SK-N-SH (cell line): ENCODE measurements around the gene FMN2. TPM values are rescaled to one million over a fixed set of nuclear protein-coding genes. Genes with fewer than 3 reads are reported as not detected.
A peak's percentile ranks its signal among the peaks of the same experiment; 100 is the strongest.

Source experiments
- CTCF ChIA-PET: fragments of 300-600, 350-600 bp; formaldehyde crosslinking; extraction: SDS; loops from one replicate; lab custom pipeline; 2021; lab: Yijun Ruan, JAX
- POLR2A ChIA-PET: fragments of 350-600 bp; sonication (Branson Sonifier 250); formaldehyde crosslinking; extraction: SDS; loops from one replicate; lab custom pipeline; 2020; ENCODE audit warnings: antibody characterized with exemption, inconsistent platforms; lab: Yijun Ruan, JAX
- DNase-seq: peaks from one replicate; pipeline ENCODE4 v3.0.0; 2012
- H2AFZ ChIP-seq: fragments of 200-600 bp; sonication (generic); 2 replicates; pipeline ENCODE4 v1.8.1; 2016; ENCODE audit warnings: antibody characterized with exemption, mild to moderate bottlenecking, low read depth
- H3F3A ChIP-seq: fragments of 200-600 bp; sonication (generic); replicated peaks from 2 replicates; pipeline ENCODE3; 2016; ENCODE audit warnings: antibody characterized with exemption, mild to moderate bottlenecking; ENCODE audit not compliant: insufficient read depth
- H3K27ac ChIP-seq, 2 experiments: fragments of 200-500 bp in 1 of 2; fragments of 200-600 bp in 1 of 2; sonication (Bioruptor generic) in 1 of 2; sonication (generic), shearing (Covaris generic) in 1 of 2; 2 replicates each; pipeline versions ENCODE4 v1.5.1 to v1.6.1; 2014 to 2016; ENCODE audit warnings: low read depth in 2 of 2, inconsistent platforms in 1 of 2, low read length in 1 of 2, mild to moderate bottlenecking in 1 of 2, mixed read lengths in 1 of 2
- H3K27me3 ChIP-seq: fragments of 200-600 bp; sonication (generic), shearing (Covaris generic); 2 replicates; pipeline ENCODE4 v1.6.1; 2016; ENCODE audit warnings: mixed run types; ENCODE audit not compliant: insufficient read depth
- H3K36me3 ChIP-seq, 2 experiments: fragments of 200-500 bp in 1 of 2; fragments of 200-600 bp in 1 of 2; sonication (Bioruptor generic) in 1 of 2; sonication (generic) in 1 of 2; replicated peaks in 1 of 2; 2 replicates each; pipeline versions ENCODE3 to v1.5.1; 2014 to 2016; ENCODE audit warnings: low read length in 1 of 2, mild to moderate bottlenecking in 1 of 2; ENCODE audit not compliant: insufficient read depth in 2 of 2, control insufficient read depth in 1 of 2
- H3K4me1 ChIP-seq, 2 experiments: fragments of 200-500 bp in 1 of 2; fragments of 200-600 bp in 1 of 2; sonication (Bioruptor generic) in 1 of 2; sonication (generic), shearing (Covaris generic) in 1 of 2; 2 replicates each; pipeline versions ENCODE4 v1.5.1 to v1.6.1; 2014 to 2016; ENCODE audit warnings: low read depth in 1 of 2, low read length in 1 of 2, mixed run types in 1 of 2; ENCODE audit not compliant: insufficient read depth in 2 of 2, control insufficient read depth in 1 of 2
- H3K4me2 ChIP-seq: fragments of 200-600 bp; sonication (generic), shearing (Covaris generic); 2 replicates; pipeline ENCODE4 v1.6.1; 2017; ENCODE audit warnings: mixed run types
- H3K4me3 ChIP-seq, 2 experiments: fragments of 200-500 bp in 1 of 2; fragments of 200-600 bp in 1 of 2; sonication (Bioruptor generic) in 1 of 2; sonication (generic), shearing (Covaris generic) in 1 of 2; 2 replicates each; pipeline versions ENCODE4 v1.5.1 to v1.8.1; 2014 to 2016; ENCODE audit warnings: low read depth in 2 of 2, inconsistent platforms in 1 of 2, low read length in 1 of 2, mild to moderate bottlenecking in 1 of 2, mixed read lengths in 1 of 2, moderate library complexity in 1 of 2
- H3K79me2 ChIP-seq: fragments of 200-600 bp; sonication (generic); 2 replicates; pipeline ENCODE4 v1.8.1; 2017; ENCODE audit warnings: mild to moderate bottlenecking; ENCODE audit not compliant: insufficient read depth
- H3K9ac ChIP-seq: fragments of 200-600 bp; sonication (generic); 2 replicates; pipeline ENCODE4 v1.6.1; 2017; ENCODE audit warnings: mixed run types
- H3K9me2 ChIP-seq: fragments of 200-600 bp; sonication (generic); 2 replicates; pipeline ENCODE4 v1.6.1; 2017; ENCODE audit warnings: mixed run types
- H3K9me3 ChIP-seq: fragments of 200-600 bp; sonication (generic); 2 replicates; pipeline ENCODE4 v1.6.1; 2017; ENCODE audit warnings: mixed run types, mild to moderate bottlenecking, moderate library complexity
- H4K20me1 ChIP-seq: fragments of 200-600 bp; sonication (generic); 2 replicates; pipeline ENCODE4 v1.6.1; 2017; ENCODE audit warnings: mild to moderate bottlenecking, mixed run types; ENCODE audit not compliant: insufficient read depth
- CHD2 ChIP-seq: fragments of 150-350 bp; IDR thresholded peaks from 2 replicates; pipeline ENCODE4 v1.6.1; 2018; ENCODE audit warnings: low read length; ENCODE audit not compliant: partially characterized antibody
- FOXJ3 ChIP-seq: sonication (generic); formaldehyde crosslinking; IDR thresholded peaks from 2 replicates; pipeline ENCODE4 v1.5.1; 2020; ENCODE audit warnings: mild to moderate bottlenecking, missing genetic modification reagents
- GATA2 ChIP-seq: sonication (generic); formaldehyde crosslinking; IDR thresholded peaks from 2 replicates; pipeline ENCODE4 v1.5.0; 2020; ENCODE audit warnings: mild to moderate bottlenecking, missing genetic modification reagents
- JUND ChIP-seq: IDR thresholded peaks from 2 replicates; pipeline ENCODE4 v1.4.0; 2012
- MEF2A ChIP-seq: IDR thresholded peaks from 2 replicates; pipeline ENCODE4 v1.4.0; 2012; ENCODE audit warnings: low read depth, borderline replicate concordance
- MXI1 ChIP-seq: IDR thresholded peaks from 2 replicates; pipeline ENCODE4 v1.6.1; 2012; ENCODE audit warnings: mild to moderate bottlenecking, low read depth, low read length, improper control_type of control experiment
- NFIC ChIP-seq: IDR thresholded peaks from 2 replicates; pipeline ENCODE4 v1.4.0; 2012; ENCODE audit warnings: borderline replicate concordance
- RXRA ChIP-seq: IDR thresholded peaks from 2 replicates; pipeline ENCODE4 v1.4.0; 2012; ENCODE audit warnings: low read depth, mild to moderate bottlenecking, borderline replicate concordance
- SMC3 ChIP-seq: IDR thresholded peaks from 2 replicates; pipeline ENCODE4 v1.6.1; 2012; ENCODE audit warnings: low read depth, low read length, improper control_type of control experiment
- TAF1 ChIP-seq: IDR thresholded peaks from 2 replicates; pipeline ENCODE4 v1.6.1; 2012; ENCODE audit warnings: low read depth, mild to moderate bottlenecking, low read length, moderate library complexity, borderline replicate concordance
- TCF12 ChIP-seq: IDR thresholded peaks from 2 replicates; pipeline ENCODE4 v1.4.0; 2012
- TEAD4 ChIP-seq: IDR thresholded peaks from 2 replicates; pipeline ENCODE4 v1.4.0; 2012; ENCODE audit warnings: mild to moderate bottlenecking, borderline replicate concordance; ENCODE audit not compliant: insufficient read depth
- WGBS: methylation state at CpG from one replicate; pipeline ENCODE4 v1.1.6; 2017; ENCODE audit warnings: low lambda C conversion rate; 5-methylcytosine and 5-hydroxymethylcytosine counted together
- polyA plus RNA-seq, 3 experiments: library from polyadenylated mRNA; depleted of rRNA; stranded (reverse); fragments of >200 nt; gene quantifications; 2 replicates each; pipeline ENCODE4 v1.2.3, GENCODE V29; 2012
- TF ChIP-seq, protein P1 (sequence below): IDR thresholded peaks from 2 replicates; pipeline ENCODE4 v1.4.0; 2012; ENCODE audit warnings: low read depth, borderline replicate concordance
- TF ChIP-seq, protein P2 (sequence below): IDR thresholded peaks from 2 replicates; pipeline ENCODE4; 2012
- TF ChIP-seq, protein P3 (sequence below): IDR thresholded peaks from 2 replicates; pipeline ENCODE4 v1.4.0; 2012; ENCODE audit warnings: low read depth, borderline replicate concordance
- TF ChIP-seq, protein P4 (sequence below): fragments of 150-350 bp; IDR thresholded peaks from 2 replicates; pipeline ENCODE4 v1.6.1; 2016; ENCODE audit warnings: mild to moderate bottlenecking, low read depth, low read length

The FMN2 gene
- polyA plus RNA-seq, 1 of the 3 experiments (the other 2 are of a cell fraction): 7.2 TPM

DNA sequence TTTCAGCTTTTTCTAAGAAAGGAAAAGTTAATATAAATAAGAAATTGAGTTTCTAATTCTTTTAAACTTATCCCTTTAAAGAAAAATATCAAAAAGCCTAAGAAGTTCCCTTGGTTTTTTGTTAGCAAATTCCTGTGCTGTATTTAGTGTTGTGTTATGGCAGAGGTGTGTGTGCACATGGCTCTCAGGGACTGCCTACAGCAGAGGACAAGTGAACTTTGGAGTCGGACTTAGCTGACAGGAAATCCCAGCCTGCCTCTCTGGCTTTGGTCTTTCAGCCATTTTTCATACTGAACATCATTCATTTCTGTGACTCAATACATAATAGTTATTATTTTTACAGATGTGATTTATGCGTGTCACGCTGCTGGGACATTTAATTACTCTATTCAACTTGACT lies 149.6 kb downstream of the FMN2 start:
- H3K27me3 ChIP-seq: no peaks in the 10 kb centered on the region
- WGBS: 100% methylated on average over 3 of the region's 3 CpGs
- no peak overlapping the region for H2AFZ ChIP-seq
- H3K9me2 ChIP-seq: no peaks in the 10 kb centered on the region
- peaks cover 68% of the 10 kb centered on the region for H3F3A ChIP-seq
- peaks cover 11 to 16% of the 10 kb centered on the region in 2 experiments for H3K36me3 ChIP-seq
- H3K4me1 ChIP-seq: peaks cover 28 to 43% of the 10 kb centered on the region in 2 experiments
- no peaks in the 10 kb centered on the region for H4K20me1 ChIP-seq
- DNase-seq: no peak
- H3K79me2 ChIP-seq: peaks cover 26% of the 10 kb centered on the region
- no peak overlapping the region for H3K9ac ChIP-seq
- POLR2A ChIA-PET: no interaction called here
- no peak overlapping the region for H3K4me2 ChIP-seq
- no peak for TF ChIP-seq NFIC
- TF ChIP-seq, protein P1, sequence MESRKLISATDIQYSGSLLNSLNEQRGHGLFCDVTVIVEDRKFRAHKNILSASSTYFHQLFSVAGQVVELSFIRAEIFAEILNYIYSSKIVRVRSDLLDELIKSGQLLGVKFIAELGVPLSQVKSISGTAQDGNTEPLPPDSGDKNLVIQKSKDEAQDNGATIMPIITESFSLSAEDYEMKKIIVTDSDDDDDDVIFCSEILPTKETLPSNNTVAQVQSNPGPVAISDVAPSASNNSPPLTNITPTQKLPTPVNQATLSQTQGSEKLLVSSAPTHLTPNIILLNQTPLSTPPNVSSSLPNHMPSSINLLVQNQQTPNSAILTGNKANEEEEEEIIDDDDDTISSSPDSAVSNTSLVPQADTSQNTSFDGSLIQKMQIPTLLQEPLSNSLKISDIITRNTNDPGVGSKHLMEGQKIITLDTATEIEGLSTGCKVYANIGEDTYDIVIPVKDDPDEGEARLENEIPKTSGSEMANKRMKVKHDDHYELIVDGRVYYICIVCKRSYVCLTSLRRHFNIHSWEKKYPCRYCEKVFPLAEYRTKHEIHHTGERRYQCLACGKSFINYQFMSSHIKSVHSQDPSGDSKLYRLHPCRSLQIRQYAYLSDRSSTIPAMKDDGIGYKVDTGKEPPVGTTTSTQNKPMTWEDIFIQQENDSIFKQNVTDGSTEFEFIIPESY: no peak
- TF ChIP-seq, protein P2, sequence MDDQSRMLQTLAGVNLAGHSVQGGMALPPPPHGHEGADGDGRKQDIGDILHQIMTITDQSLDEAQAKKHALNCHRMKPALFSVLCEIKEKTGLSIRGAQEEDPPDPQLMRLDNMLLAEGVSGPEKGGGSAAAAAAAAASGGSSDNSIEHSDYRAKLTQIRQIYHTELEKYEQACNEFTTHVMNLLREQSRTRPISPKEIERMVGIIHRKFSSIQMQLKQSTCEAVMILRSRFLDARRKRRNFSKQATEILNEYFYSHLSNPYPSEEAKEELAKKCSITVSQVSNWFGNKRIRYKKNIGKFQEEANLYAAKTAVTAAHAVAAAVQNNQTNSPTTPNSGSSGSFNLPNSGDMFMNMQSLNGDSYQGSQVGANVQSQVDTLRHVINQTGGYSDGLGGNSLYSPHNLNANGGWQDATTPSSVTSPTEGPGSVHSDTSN: no peak
- TF ChIP-seq TCF12: no peak
- TF ChIP-seq TEAD4: no peak
- no peak for TF ChIP-seq RXRA
- no peak for TF ChIP-seq FOXJ3 (CRISPR knock-in tag)
- no peak for TF ChIP-seq GATA2 (CRISPR knock-in tag)
- TF ChIP-seq MEF2A: no peak
- TF ChIP-seq, protein P3, sequence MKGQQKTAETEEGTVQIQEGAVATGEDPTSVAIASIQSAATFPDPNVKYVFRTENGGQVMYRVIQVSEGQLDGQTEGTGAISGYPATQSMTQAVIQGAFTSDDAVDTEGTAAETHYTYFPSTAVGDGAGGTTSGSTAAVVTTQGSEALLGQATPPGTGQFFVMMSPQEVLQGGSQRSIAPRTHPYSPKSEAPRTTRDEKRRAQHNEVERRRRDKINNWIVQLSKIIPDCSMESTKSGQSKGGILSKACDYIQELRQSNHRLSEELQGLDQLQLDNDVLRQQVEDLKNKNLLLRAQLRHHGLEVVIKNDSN: no peak
- no peak for TF ChIP-seq SMC3
- TF ChIP-seq, protein P4, sequence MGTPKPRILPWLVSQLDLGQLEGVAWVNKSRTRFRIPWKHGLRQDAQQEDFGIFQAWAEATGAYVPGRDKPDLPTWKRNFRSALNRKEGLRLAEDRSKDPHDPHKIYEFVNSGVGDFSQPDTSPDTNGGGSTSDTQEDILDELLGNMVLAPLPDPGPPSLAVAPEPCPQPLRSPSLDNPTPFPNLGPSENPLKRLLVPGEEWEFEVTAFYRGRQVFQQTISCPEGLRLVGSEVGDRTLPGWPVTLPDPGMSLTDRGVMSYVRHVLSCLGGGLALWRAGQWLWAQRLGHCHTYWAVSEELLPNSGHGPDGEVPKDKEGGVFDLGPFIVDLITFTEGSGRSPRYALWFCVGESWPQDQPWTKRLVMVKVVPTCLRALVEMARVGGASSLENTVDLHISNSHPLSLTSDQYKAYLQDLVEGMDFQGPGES: no peak
- no peak for TF ChIP-seq CHD2
- TF ChIP-seq TAF1: no peak
- no peak for TF ChIP-seq JUND
- TF ChIP-seq MXI1: no peak
- no peaks in the 10 kb centered on the region for H3K9me3 ChIP-seq
- CTCF ChIA-PET: interaction anchor here (1.0 kb wide), 1 partner anchor 214 kb away, joined by 3 read pairs; no protein-coding TSS in a partner anchor
- H3K4me3 ChIP-seq: no peak overlapping the region
- H3K27ac ChIP-seq: peak overlapping the region; percentile 2 to 39; a peak in 1 of 4 replicates
